Right forelimb (tissue), 1 donor: ENCODE results near the gene DAB1.

Experiments
- DNase-seq: peaks from one replicate; pipeline ENCODE4 v3.0.0-alpha.2; 2018

Gene DAB1

GRCh38 chr1:57156907-57157306, 267.0 kb downstream of the DAB1 start:
- DNase-seq, result no peak

DNA sequence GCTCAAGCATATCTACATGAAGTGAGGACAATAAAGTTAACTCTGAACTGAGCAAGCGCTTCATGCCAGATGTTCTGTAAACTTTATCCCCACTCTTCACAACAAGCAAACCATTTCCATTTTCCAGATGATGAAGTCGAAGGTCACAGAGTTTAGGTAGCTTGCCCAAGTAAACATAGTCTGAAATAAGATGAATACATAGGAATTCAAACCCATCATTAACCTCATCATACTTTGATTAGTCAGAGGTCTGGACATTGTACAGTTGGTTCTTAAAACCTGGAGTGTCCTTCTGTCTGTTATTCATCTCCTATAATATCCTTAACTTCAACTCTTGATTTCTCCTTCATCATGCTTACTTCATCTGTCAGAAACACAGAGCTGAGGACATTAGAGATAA, 277.8 kb downstream of the DAB1 start:
- DNase-seq, result no peak

DNA sequence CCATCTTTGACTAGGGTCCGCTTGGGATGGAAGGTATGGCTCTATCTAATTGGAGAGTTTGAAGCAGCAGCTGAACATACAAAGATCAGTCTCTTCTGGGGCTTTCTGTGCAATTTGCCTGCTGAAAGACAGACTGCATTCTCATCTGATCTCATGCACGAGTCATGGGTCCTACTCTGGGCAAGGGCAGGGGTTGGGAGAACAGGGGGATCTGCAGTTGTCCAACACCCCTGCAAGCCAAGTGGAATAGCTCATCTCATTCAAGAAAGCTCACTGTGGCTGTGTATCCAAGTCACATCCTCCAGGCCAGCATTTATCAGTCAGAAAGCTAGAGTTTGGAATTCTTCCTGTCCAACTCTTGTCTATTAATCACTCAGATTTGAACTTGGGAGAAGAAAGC, 280.9 kb downstream of the DAB1 start:
- DNase-seq, result no peak

GRCh38 chr1:57142169-57142568, 281.7 kb downstream of the DAB1 start:
- DNase-seq, result no peak

- DNase-seq, result no peak
Measured at GRCh38 chr1:57138432-57139078, 285.3 kb downstream of the DAB1 start.

DNA sequence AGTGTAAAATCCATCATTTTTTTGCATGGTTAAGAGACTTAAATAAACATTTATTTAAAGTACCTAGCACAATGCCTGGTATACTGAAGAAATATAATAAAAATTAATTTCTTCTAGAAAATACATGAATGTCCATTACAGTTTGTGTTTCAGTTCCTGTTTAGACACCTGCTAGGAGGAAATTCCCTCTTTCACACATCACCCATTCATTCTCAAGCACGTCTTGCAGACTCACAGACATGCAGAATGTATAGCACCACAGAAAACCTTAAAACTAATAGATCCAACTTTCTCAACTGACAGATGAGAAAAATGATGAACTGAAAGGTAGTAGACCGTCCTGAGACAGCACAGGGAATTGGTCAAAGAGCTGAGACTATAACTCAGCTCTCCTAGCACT, 285.9 kb downstream of the DAB1 start:
- DNase-seq, result no peak

- no peak for DNase-seq
Measured at GRCh38 chr1:57134803-57135202, 289.1 kb downstream of the DAB1 start.

DNA sequence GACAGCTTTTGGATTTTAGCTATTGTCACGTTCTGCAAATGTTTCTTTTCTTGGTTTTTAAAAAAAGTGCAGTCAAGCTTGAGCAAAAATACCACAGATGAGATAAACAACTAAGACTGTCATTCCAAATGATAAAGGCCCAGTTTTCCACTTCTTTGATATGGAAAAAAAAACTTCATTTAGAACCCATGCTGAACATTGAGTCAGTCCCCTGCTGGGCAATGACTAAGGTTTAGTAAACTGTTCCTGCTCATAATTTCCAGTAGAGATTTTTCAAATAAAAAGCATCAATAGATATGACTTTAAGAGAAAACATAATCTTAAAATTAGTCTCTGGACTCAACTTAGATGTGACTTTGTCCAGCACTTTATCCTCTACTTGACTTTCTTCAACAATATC, 290.2 kb downstream of the DAB1 start:
- DNase-seq, result no peak

DNA sequence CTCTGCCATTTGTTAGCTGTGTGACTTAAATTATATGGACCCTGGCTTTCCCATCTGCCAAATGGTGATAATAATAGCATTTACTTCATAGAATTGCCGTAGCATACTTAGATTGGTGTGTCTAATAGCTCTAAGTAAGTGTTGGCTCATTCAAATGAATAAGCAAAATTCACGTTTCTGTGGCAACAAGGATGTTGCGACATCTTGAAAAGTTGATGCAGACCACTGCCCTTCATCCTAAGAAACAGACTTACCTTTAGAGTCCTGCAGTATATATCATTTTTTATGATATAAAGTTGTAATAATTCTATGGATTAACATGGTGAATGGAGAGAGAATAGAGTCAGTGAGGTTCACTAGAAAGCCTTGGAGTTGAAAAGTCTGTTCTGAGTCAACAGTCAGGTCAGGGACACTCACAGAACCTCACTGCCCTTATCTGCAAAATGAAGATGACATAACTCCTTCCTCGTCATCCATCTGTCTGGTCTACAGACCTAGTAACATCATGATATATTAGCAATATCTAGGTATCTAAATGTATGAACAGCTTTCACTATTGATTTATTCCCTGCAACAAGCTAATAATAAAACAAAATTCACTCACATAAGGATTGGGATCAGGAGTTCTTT, 290.8 kb downstream of the DAB1 start:
- no peak for DNase-seq

- DNase-seq, result no peak
Measured at GRCh38 chr1:57131701-57132394, 292.0 kb downstream of the DAB1 start.

DNA sequence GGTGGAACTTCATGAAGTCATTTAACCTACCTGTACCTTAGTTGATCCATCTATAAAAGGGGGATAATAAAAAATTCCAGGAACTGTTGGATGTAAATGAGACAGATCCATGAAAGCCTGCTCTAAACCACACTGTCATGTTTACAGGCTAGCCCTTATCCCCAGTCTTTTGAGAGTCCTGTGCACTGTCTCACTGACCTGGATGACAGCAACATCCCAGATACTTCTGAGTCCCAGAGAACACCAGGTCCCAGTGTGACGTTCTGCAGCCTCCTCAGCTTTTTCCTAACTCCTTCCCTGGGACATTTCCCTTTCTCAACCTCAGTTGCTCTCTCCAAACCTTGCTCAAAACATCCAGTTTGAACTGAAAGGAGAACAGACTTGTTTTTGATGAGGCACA, 292.6 kb downstream of the DAB1 start:
- no peak for DNase-seq

DNA sequence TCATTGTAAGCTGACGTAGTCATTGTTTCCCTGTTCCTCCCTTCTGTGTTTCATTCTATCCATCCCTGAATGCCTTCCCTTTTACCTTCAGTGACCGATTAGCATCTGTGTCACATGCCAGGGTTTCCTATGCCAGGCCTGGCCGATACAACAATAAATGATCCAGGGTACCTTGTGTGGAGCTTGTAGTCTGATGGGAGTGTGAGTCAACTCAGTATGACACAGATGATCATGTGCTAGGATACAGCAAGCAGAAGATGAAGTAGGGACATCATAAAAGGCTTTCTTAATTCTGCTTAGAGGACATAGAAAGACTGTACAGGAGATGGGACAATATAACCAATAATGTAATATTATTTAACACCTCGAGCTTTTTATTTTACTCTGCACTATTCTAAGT, 294.0 kb downstream of the DAB1 start:
- DNase-seq, result no peak

GRCh38 chr1:57127976-57128375, 295.9 kb downstream of the DAB1 start:
- DNase-seq, result no peak

DNA sequence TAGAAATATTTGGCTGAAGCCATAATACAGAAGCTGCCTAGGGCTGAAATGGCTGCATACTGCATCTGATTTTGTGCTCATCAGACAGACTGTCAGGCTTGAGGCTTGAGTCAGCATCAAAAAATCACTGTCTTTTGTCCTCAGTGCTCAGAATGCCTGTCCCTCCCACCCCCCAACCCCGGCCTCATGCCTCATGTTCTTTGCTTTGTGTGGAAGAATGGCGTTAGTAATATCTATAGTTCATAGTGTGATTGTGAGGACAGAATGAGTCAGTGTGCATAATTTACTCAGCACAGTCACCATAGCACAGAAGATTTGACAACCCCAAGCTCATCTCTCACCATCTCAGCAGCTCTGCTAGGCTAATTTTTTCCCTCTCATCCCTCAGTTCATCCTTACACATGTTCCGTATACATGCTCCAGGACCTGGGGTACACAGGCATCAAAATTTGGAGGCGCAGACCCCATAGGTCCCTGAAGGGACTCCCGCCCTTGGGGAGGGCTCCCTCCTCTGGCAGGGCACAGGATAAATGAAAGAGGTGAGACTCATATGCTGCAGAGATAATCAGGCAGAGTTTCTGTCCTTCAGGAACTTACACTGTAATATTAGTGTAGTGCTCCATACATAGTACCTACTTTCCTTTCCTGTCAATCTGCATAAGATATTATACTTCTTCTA, 299.0 kb downstream of the DAB1 start:
- no peak for DNase-seq

DNA sequence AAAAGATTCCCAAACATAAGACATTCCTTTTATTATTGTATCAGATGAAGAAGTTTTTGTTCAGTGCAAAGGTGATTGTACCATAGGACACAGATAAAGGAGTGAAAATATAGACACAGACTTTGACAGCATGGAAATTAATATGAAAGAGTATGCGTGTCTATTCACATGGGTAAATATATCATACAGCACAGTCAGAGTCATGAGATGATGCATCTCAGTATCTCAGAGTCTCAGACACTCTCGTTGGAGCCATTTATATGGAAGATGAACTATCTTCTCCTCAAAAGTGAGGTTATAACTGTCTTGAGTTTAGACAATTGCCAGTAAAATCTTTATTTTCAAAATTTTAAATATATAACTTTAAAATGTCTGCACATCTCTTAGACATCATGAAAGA, 299.7 kb downstream of the DAB1 start:
- DNase-seq, result no peak

DNA sequence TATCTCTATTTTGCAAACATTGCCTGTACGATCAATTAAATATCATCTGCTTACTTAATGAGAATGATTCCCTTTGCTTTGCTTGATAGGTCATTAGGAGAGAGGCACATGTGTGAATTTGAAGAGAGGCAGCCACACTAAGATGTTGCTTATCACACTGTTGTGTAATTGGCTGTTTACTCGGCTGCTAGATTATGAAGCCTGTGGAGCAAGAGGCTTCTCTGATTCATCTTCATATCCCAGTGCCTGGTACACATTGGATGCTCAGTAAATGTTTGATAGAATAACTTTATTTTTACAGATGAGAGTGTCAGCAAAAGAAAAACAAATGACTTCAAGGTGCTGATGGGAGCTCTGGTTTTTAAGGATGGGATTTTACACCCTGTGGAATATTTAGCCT, 301.8 kb downstream of the DAB1 start:
- no peak for DNase-seq

GRCh38 chr1:57118948-57119603, 304.8 kb downstream of the DAB1 start:
- no peak for DNase-seq

DNA sequence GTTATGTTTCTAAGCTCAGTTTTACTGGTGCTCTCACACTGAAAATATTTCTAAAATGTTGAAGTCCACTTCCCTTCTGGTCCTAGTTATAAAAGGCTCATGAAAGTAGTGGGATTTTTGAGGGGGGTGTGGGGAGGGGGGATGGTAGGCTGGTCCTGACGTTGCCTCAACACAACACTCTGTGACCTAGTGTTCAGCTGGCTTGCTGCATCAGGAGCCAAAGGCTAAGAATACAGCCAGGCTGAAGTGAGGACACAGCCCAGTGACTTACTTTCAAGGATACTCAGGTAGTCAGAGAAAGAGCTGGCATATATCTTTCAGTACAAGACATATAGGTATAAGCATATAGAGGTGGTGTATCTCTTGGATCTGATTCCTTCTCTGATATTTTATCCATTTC, 306.1 kb downstream of the DAB1 start:
- DNase-seq, result no peak

GRCh38 chr1:57116871-57117270, 307.0 kb downstream of the DAB1 start:
- DNase-seq, result no peak

DNA sequence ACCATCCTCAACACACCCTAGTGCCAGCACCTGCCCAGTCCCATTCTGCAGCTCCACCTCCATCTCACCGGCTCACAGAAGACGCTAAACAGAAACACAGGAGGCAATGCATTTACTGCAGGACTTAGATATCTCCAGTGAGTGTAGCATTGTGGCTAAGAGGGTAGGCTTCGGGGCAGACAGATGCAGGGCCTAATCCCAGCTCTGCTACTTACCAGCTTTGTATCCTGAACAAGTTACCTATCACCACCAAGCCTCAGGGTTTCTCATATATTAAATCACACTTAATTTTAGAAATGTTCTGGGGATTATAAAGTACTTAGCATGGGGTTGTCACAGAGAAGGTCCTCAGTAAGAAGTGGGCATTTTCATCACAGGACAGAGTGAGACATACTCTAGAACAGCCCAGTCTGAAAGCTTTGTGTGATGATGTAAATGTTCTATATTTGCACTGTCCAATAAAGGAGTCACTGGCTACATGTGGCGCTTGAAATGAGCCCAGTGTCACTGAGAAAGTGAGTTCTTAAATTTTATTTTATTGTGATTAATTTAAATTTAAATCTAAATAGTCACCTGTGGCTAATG, 308.7 kb downstream of the DAB1 start:
- DNase-seq, result no peak

GRCh38 chr1:57112148-57112547, 311.7 kb downstream of the DAB1 start:
- DNase-seq, result no peak

DNA sequence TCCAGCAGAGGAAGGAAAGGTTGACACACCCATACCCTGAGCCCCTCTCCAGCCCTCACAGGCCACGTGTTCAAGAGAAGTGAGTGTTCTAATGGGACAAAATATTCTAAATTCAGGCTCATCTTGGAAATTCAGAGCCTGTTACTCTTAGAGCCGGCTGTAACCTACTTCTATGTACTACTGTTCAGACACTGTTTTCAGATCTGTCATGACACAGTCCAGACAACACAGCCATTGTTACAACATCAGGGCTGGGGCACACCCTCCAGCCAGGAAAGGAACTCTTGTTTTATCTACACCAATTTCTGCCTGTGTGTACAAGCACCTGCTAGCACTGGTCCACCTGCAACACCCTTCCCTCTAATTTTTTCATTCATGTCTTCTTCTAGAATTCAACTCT, 312.7 kb downstream of the DAB1 start:
- no peak for DNase-seq

- no peak for DNase-seq
Measured at GRCh38 chr1:57109883-57110282, 314.0 kb downstream of the DAB1 start.
